ENCODE results near the gene ASAP2. TPM values are rescaled to one million over a fixed set of nuclear protein-coding genes. Genes with fewer than 3 reads are reported as not detected.

The ASAP2 gene
- polyA plus RNA-seq, 3 donors, result 57.9 to 64.4 (median 63.7) TPM

GRCh38 chr2:9269695-9270360, 63.2 kb downstream of the ASAP2 start:
- no peak for DNase-seq (ENCODE audit: low read depth in 3 of 3, low spot score in 2 of 3)

GRCh38 chr2:9271091-9271490, 64.5 kb downstream of the ASAP2 start:
- no peak for DNase-seq (ENCODE audit: low read depth in 3 of 3, low spot score in 2 of 3)

- no peak for DNase-seq (ENCODE audit: low read depth in 3 of 3, low spot score in 2 of 3)
Observed at GRCh38 chr2:9271691-9272090, 65.1 kb downstream of the ASAP2 start.

- DNase-seq (ENCODE audit: low read depth in 3 of 3, low spot score in 2 of 3), result no peak
Observed at GRCh38 chr2:9273486-9274130, 67.0 kb downstream of the ASAP2 start.

- DNase-seq (ENCODE audit: low read depth in 3 of 3, low spot score in 2 of 3), result no peak
Observed at GRCh38 chr2:9274701-9275343, 68.2 kb downstream of the ASAP2 start.

- DNase-seq (ENCODE audit: low read depth in 3 of 3, low spot score in 2 of 3), result no peak
Observed at GRCh38 chr2:9275399-9275798, 68.8 kb downstream of the ASAP2 start.

GRCh38 chr2:9276074-9276473, 69.5 kb downstream of the ASAP2 start:
- DNase-seq (ENCODE audit: low read depth in 3 of 3, low spot score in 2 of 3), result no peak

- DNase-seq (ENCODE audit: low read depth in 3 of 3, low spot score in 2 of 3), result no peak
Observed at GRCh38 chr2:9276901-9277451, 70.4 kb downstream of the ASAP2 start.

- no peak for DNase-seq (ENCODE audit: low read depth in 3 of 3, low spot score in 2 of 3)
Observed at GRCh38 chr2:9278439-9278838, 71.8 kb downstream of the ASAP2 start.

GRCh38 chr2:9279426-9279825, 72.8 kb downstream of the ASAP2 start:
- DNase-seq (ENCODE audit: low read depth in 3 of 3, low spot score in 2 of 3), result no peak

- DNase-seq (ENCODE audit: low read depth in 3 of 3, low spot score in 2 of 3), result no peak
Observed at GRCh38 chr2:9280224-9280623, 73.6 kb downstream of the ASAP2 start.

- DNase-seq (ENCODE audit: low read depth in 3 of 3, low spot score in 2 of 3), result no peak
Observed at GRCh38 chr2:9281145-9281544, 74.5 kb downstream of the ASAP2 start.

- DNase-seq (ENCODE audit: low read depth in 3 of 3, low spot score in 2 of 3), result no peak
Observed at GRCh38 chr2:9282128-9283112, 75.8 kb downstream of the ASAP2 start.

- DNase-seq (ENCODE audit: low read depth in 3 of 3, low spot score in 2 of 3), result no peak
Observed at GRCh38 chr2:9284521-9285297, 78.1 kb downstream of the ASAP2 start.

- DNase-seq (ENCODE audit: low read depth in 3 of 3, low spot score in 2 of 3), result no peak
Observed at GRCh38 chr2:9285385-9285920, 78.8 kb downstream of the ASAP2 start.

GRCh38 chr2:9285921-9286320, 79.3 kb downstream of the ASAP2 start:
- no peak for DNase-seq (ENCODE audit: low read depth in 3 of 3, low spot score in 2 of 3)

GRCh38 chr2:9286554-9287399, 80.2 kb downstream of the ASAP2 start:
- DNase-seq (ENCODE audit: low read depth in 3 of 3, low spot score in 2 of 3), result no peak

- no peak for DNase-seq (ENCODE audit: low read depth in 3 of 3, low spot score in 2 of 3)
Observed at GRCh38 chr2:9287400-9288045, 80.9 kb downstream of the ASAP2 start.
